Common myeloid progenitor, CD34-positive (primary cell): Measurements from ENCODE around the gene CDHR5.

Experiments
- CTCF ChIA-PET: fragments of 350-600 bp; sonication (Branson Sonifier 250); formaldehyde crosslinking; loops from one replicate; lab custom pipeline; 2021; ENCODE audit warnings: antibody characterized with exemption; lab: Charles Lee
- POLR2A ChIA-PET: fragments of 350-600 bp; sonication (Branson Sonifier 250); formaldehyde crosslinking; loops from one replicate; lab custom pipeline; 2021; ENCODE audit warnings: antibody characterized with exemption; lab: Charles Lee
- DNase-seq, 3 donors: peaks; one replicate each; pipeline versions ENCODE4 v3.0.0 to v3.0.0-alpha.2; 2013
- H3K27ac ChIP-seq, 2 experiments: 1 replicate in 1 of 2; 2 replicates in 1 of 2; pipeline ENCODE4 v1.7.0; 2013; ENCODE audit warnings: inconsistent platforms in 2 of 2, low read length in 2 of 2, mild to moderate bottlenecking in 2 of 2, low read depth in 1 of 2, moderate library complexity in 1 of 2; ENCODE audit not compliant: severe bottlenecking in 2 of 2, insufficient read depth in 1 of 2, poor library complexity in 1 of 2
- H3K27me3 ChIP-seq, 5 experiments: replicated peaks in 2 of 5; 1 replicate in 3 of 5; 2 replicates in 2 of 5; pipeline versions ENCODE4 v1.6.1 to v1.7.0; 2013; ENCODE audit warnings: low read length in 4 of 5, mild to moderate bottlenecking in 2 of 5, moderate library complexity in 2 of 5, inconsistent platforms in 1 of 5; ENCODE audit not compliant: insufficient read depth in 5 of 5, control insufficient read depth in 4 of 5
- H3K36me3 ChIP-seq, 4 experiments: 1 replicate in 2 of 4; 2 replicates in 2 of 4; pipeline versions ENCODE4 v1.6.1 to v1.7.0; 2013; ENCODE audit warnings: low read length in 3 of 4, control low read depth in 1 of 4, mild to moderate bottlenecking in 1 of 4; ENCODE audit not compliant: control insufficient read depth in 4 of 4, insufficient read depth in 4 of 4
- H3K4me1 ChIP-seq, 4 experiments: 1 replicate in 3 of 4; 2 replicates in 1 of 4; pipeline versions ENCODE4 v1.6.1 to v1.7.1; 2013; ENCODE audit warnings: low read length in 3 of 4, mild to moderate bottlenecking in 3 of 4, control low read depth in 1 of 4, inconsistent platforms in 1 of 4, moderate library complexity in 1 of 4; ENCODE audit not compliant: control insufficient read depth in 4 of 4, insufficient read depth in 4 of 4; ENCODE audit errors: control extremely low read depth in 1 of 4
- H3K4me3 ChIP-seq, 7 experiments: 1 replicate in 4 of 7; 2 replicates in 3 of 7; pipeline versions ENCODE4 v1.5.1 to v1.7.0; 2013; ENCODE audit warnings: mild to moderate bottlenecking in 7 of 7, low read length in 6 of 7, moderate library complexity in 6 of 7, inconsistent platforms in 2 of 7, low read depth in 2 of 7, control low read depth in 1 of 7; ENCODE audit not compliant: insufficient read depth in 4 of 7, control insufficient read depth in 1 of 7; ENCODE audit errors: extremely low read depth in 1 of 7
- H3K9me3 ChIP-seq, 5 experiments: 1 replicate in 4 of 5; 2 replicates in 1 of 5; pipeline versions ENCODE4 v1.6.1 to v1.7.1; 2013; ENCODE audit warnings: low read length in 4 of 5, mild to moderate bottlenecking in 2 of 5, inconsistent platforms in 1 of 5, low read depth in 1 of 5, moderate library complexity in 1 of 5; ENCODE audit not compliant: control insufficient read depth in 4 of 5, insufficient read depth in 2 of 5; ENCODE audit errors: control extremely low read depth in 1 of 5
- WGBS: methylation state at CpG from one replicate; pipeline ENCODE4 v1.1.5; 2013; ENCODE audit not compliant: insufficient coverage; 5-methylcytosine and 5-hydroxymethylcytosine counted together

Gene CDHR5

GRCh38 chr11:587546-587945 lies 37.2 kb downstream of the CDHR5 start:
- H3K4me3 ChIP-seq, result no peak overlapping the region
- POLR2A ChIA-PET, result interaction anchor here (0.9 kb wide), 1 partner anchor 25 kb away, joined by 3 read pairs; no protein-coding TSS in a partner anchor
- H3K27me3 ChIP-seq, result no peaks in the 10 kb centered on the region
- peaks cover 10 to 65% (median 49%) of the 10 kb centered on the region in 4 experiments for H3K36me3 ChIP-seq
- peaks cover 0 to 4% (median 2%) of the 10 kb centered on the region in 4 experiments for H3K4me1 ChIP-seq
- no peak for DNase-seq
- CTCF ChIA-PET, result interaction anchor here (1.0 kb wide), 1 partner anchor 17 kb away, joined by 4 read pairs; no protein-coding TSS in a partner anchor
- H3K27ac ChIP-seq, result no peak overlapping the region
- H3K9me3 ChIP-seq, result no peaks in the 10 kb centered on the region
- WGBS, result 95% methylated on average over 7 of the region's 8 CpGs

- Histone ChIP-seq H3K9me3 (no peaks in the 10 kb centered on the region), H3K27me3 (no peaks in the 10 kb centered on the region), H3K4me3 (no peak overlapping the region), H3K4me1 (peaks cover 0 to 4% (median 2%) of the 10 kb centered on the region in 4 experiments), H3K36me3 (peaks cover 12 to 65% (median 46%) of the 10 kb centered on the region in 4 experiments), H3K27ac (no peak overlapping the region)
- CTCF ChIA-PET, result no interaction called here
- POLR2A ChIA-PET, result interaction anchor here (0.9 kb wide), 1 partner anchor 26 kb away, joined by 3 read pairs; no protein-coding TSS in a partner anchor
- no peak for DNase-seq
- WGBS, result 92% methylated on average over 30 of the region's 32 CpGs
Observed at GRCh38 chr11:586376-587316, 38.1 kb downstream of the CDHR5 start.

GRCh38 chr11:584287-584686 lies 40.5 kb downstream of the CDHR5 start:
- DNase-seq, result no peak
- H3K4me3 ChIP-seq, result no peak overlapping the region
- ChIA-PET POLR2A (no interaction called here), CTCF (interaction anchor here (0.6 to 1.8 kb wide), 3 partner anchors 10 to 383 kb away, joined by 3 to 4 read pairs (median 3); no protein-coding TSS in a partner anchor)
- peaks cover 0 to 5% (median 2%) of the 10 kb centered on the region in 4 experiments for H3K4me1 ChIP-seq
- H3K36me3 ChIP-seq, result peaks cover 12 to 50% (median 31%) of the 10 kb centered on the region in 4 experiments
- no peaks in the 10 kb centered on the region for H3K27me3 ChIP-seq
- H3K27ac ChIP-seq, result no peak overlapping the region
- no peaks in the 10 kb centered on the region for H3K9me3 ChIP-seq
- 100% methylated on average over 7 of the region's 10 CpGs for WGBS

- Histone ChIP-seq H3K27me3 (no peaks in the 10 kb centered on the region), H3K4me3 (no peak overlapping the region), H3K27ac (no peak overlapping the region), H3K4me1 (peaks cover 3 to 23% (median 16%) of the 10 kb centered on the region in 4 experiments), H3K9me3 (no peaks in the 10 kb centered on the region), H3K36me3 (peaks cover 4 to 39% (median 20%) of the 10 kb centered on the region in 4 experiments)
- 99% methylated on average over 9 of the region's 17 CpGs for WGBS
- ChIA-PET POLR2A (interaction anchor here (0.5 kb wide), 1 partner anchor 34 kb away, joined by 6 read pairs; no protein-coding TSS in a partner anchor), CTCF (no interaction called here)
- DNase-seq, result no peak
Observed at GRCh38 chr11:581752-582151, 43.0 kb downstream of the CDHR5 start.

- peaks cover 4 to 35% (median 18%) of the 10 kb centered on the region in 4 experiments for H3K36me3 ChIP-seq
- POLR2A ChIA-PET, result interaction anchor here (0.5 kb wide), 1 partner anchor 35 kb away, joined by 6 read pairs; no protein-coding TSS in a partner anchor
- H3K9me3 ChIP-seq, result no peaks in the 10 kb centered on the region
- 97% methylated on average over 14 of the region's 14 CpGs for WGBS
- no peak overlapping the region for H3K4me3 ChIP-seq
- CTCF ChIA-PET, result no interaction called here
- H3K27me3 ChIP-seq, result no peaks in the 10 kb centered on the region
- H3K4me1 ChIP-seq, result peaks cover 3 to 23% (median 16%) of the 10 kb centered on the region in 4 experiments
- H3K27ac ChIP-seq, result no peak overlapping the region
- no peak for DNase-seq
Observed at GRCh38 chr11:581342-581741, 43.4 kb downstream of the CDHR5 start.

GRCh38 chr11:579830-580601 lies 44.7 kb downstream of the CDHR5 start:
- no peaks in the 10 kb centered on the region for H3K9me3 ChIP-seq
- H3K27ac ChIP-seq, result no peak overlapping the region
- peaks cover 0 to 6% (median 3%) of the 10 kb centered on the region in 5 experiments for H3K27me3 ChIP-seq
- peaks cover 4 to 32% (median 17%) of the 10 kb centered on the region in 4 experiments for H3K36me3 ChIP-seq
- WGBS, result 92% methylated on average over 19 of the region's 20 CpGs
- H3K4me3 ChIP-seq, result no peak overlapping the region
- H3K4me1 ChIP-seq, result peaks cover 3 to 29% (median 22%) of the 10 kb centered on the region in 4 experiments
- ChIA-PET POLR2A (interaction anchor here (0.6 kb wide), 1 partner anchor 21 kb away, joined by 9 read pairs; no protein-coding TSS in a partner anchor), CTCF (interaction anchor here (0.6 kb wide), 1 partner anchor 124 kb away, joined by 4 read pairs; no protein-coding TSS in a partner anchor)
- no peak for DNase-seq
